Stimulated activated CD4-positive, alpha-beta T cell treated with anti-CD3 and anti-CD28 coated beads, Interleukin-2, amount 100 ng/mL, for 24 hours (primary cell): ENCODE results near the gene FERMT1.
"Not testable (repeated sequence)": the region's sequence is repeated elsewhere in the genome, so short reads cannot be mapped to it uniquely, and the experiment has no call there.

ENCODE experiments used
- DNase-seq, 2 donors: peaks; one replicate each; pipeline ENCODE4 v3.0.0-alpha.2; 2020

Gene FERMT1

GRCh38 chr20:6066582-6066981 is 56.2 kb downstream of the FERMT1 start:
- DNase-seq = no peak

GRCh38 chr20:6061544-6061943 is 61.3 kb downstream of the FERMT1 start:
- DNase-seq = no peak

GRCh38 chr20:6060213-6060612 is 62.6 kb downstream of the FERMT1 start:
- no peak for DNase-seq

GRCh38 chr20:6058684-6059295 is 64.0 kb downstream of the FERMT1 start:
- DNase-seq = no peak

GRCh38 chr20:6057691-6058090 is 65.1 kb downstream of the FERMT1 start:
- no peak for DNase-seq

GRCh38 chr20:6057139-6057538 is 65.7 kb downstream of the FERMT1 start:
- DNase-seq = no peak

GRCh38 chr20:6055981-6056569 is 66.8 kb downstream of the FERMT1 start:
- DNase-seq = no peak

GRCh38 chr20:6055161-6055783 is 67.6 kb downstream of the FERMT1 start:
- no peak for DNase-seq

GRCh38 chr20:6054689-6055051 is 68.2 kb downstream of the FERMT1 start:
- DNase-seq = not testable (repeated sequence)

GRCh38 chr20:6053776-6054688 is 68.8 kb downstream of the FERMT1 start, which contains the start of gene LRRN4:
Gene LRRN4 (minus strand): TSS chr20:6054060. CDS start chr20:6052799, 1,261 bp downstream.
- DNase-seq = no peak

GRCh38 chr20:6053064-6053775 is 69.6 kb downstream of the FERMT1 start:
- no peak for DNase-seq

GRCh38 chr20:6051505-6051904 is 71.3 kb downstream of the FERMT1 start:
- no peak for DNase-seq

- no peak for DNase-seq
These were observed 74.4 kb downstream of the FERMT1 start for GRCh38 chr20:6048391-6048790.

GRCh38 chr20:6046432-6046831 is 76.4 kb downstream of the FERMT1 start:
- no peak for DNase-seq

- DNase-seq = no peak
These were observed 77.3 kb downstream of the FERMT1 start for GRCh38 chr20:6045566-6045965.

GRCh38 chr20:6044115-6044514 is 78.7 kb downstream of the FERMT1 start:
- DNase-seq = no peak

GRCh38 chr20:6041808-6042265 is 81.0 kb downstream of the FERMT1 start:
- DNase-seq = no peak

- no peak for DNase-seq
These were observed 81.6 kb downstream of the FERMT1 start for GRCh38 chr20:6040958-6041807.

- no peak for DNase-seq
These were observed 82.3 kb downstream of the FERMT1 start for GRCh38 chr20:6040540-6040939.

GRCh38 chr20:6039766-6040165 is 83.1 kb downstream of the FERMT1 start:
- DNase-seq = no peak

GRCh38 chr20:6038256-6038655 is 84.6 kb downstream of the FERMT1 start:
- no peak for DNase-seq

- no peak for DNase-seq
These were observed 85.7 kb downstream of the FERMT1 start for GRCh38 chr20:6037082-6037481.
